HG02759 (cell line): Measurements from ENCODE around the gene TBCB.
"Not testable (repeated sequence)": the region's sequence is repeated elsewhere in the genome, so short reads cannot be mapped to it uniquely, and the experiment has no call there.

Experiments used
- ATAC-seq: cut with Tn5 transposase; IDR thresholded peaks from one replicate; pipeline ENCODE4 v1.9.1; 2021; ENCODE audit warnings: mild to moderate bottlenecking, moderate library complexity; ENCODE audit not compliant: unreplicated experiment

Gene TBCB, protein sequence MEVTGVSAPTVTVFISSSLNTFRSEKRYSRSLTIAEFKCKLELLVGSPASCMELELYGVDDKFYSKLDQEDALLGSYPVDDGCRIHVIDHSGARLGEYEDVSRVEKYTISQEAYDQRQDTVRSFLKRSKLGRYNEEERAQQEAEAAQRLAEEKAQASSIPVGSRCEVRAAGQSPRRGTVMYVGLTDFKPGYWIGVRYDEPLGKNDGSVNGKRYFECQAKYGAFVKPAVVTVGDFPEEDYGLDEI

DNA sequence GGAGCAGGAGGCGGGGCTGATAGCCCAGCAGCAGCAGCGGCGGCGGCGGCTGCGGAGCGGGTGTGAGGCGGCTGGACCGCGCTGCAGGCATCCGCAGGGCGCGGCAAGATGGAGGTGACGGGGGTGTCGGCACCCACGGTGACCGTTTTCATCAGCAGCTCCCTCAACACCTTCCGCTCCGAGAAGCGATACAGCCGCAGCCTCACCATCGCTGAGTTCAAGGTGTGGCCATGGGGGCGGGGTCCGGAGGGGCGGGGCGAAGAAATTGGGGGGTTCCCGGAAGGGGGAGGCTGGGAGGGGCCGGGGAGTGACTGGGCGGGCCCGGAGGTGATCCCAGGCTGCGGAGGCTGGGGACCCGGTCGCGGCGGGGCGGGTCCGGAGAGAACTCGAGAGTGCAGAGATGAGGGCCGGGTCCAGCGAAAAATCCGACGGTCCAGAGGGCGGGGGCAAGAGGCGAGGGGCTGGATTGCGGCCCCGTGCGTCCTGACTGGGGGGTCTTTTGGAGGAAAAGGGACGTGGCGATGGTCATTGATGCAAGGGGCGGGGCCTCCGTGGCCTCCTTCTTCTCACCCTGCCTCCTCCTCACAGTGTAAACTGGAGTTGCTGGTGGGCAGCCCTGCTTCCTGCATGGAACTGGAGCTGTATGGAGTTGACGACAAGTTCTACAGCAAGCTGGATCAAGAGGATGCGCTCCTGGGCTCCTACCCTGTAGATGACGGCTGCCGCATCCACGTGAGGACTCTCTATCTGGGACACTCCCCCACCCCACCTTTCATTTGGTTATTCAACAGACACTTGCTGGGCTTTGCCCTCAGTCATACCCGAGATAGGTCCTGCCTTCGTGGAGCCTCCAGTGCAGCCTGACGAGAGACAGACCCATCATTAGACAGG lies at the start of gene TBCB:
Gene TBCB (plus strand): TSS at position 16 of the 891 bp plus-strand sequence. CDS start 93 bp downstream, at position 109.
- peak; percentile 37 for ATAC-seq

DNA sequence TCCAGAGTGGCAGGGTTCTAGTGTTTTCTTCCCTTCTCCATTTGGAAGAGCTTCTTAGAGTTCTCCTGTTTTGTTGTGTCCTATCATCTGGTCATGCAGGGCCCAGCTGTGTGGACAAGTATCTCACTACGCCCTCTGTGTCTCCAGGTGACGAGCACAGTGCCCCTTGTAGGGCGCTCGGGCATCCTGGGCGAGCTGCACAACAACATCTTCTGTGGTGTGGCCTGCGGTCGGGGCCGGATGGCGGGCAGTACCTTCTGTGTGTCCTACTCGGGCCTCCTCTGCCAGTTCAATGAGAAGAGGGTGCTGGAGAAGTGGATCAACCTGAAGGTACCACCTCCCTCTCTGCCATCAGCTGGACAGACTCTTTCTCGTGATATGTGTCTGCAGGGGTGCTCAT lies 47.6 kb upstream of the TBCB start:
- ATAC-seq: no peak

DNA sequence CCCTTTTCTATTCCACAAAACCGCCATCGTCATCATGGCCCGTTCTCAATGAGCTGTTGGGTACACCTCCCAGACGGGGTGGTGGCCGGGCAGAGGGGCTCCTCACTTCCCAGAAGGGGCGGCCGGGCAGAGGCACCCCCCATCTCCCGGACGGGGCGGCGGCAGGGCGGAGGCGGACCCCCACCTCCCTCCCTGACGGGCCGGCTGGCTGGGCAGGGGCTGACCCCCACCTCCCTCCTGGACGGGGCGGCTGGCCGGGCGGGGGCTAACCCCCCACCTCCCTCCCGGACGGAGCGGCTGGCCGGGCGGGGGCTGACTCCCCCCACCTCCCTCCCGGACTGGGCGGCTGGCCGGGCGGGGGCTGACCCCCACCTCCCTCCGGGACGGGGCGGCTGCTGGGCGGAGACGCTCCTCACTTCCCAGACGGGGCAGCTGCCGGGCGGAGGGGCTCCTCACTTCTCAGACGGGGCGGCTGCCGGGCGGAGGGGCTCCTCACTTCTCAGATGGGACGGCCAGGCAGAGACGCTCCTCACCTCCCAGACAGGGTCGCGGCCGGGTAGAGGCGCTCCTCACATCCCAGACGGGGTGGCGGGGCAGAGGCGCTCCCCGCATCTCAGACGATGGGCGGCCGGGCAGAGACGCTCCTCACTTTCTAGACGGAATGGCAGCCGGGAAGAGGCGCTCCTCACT lies 46.3 kb upstream of the TBCB start:
- ATAC-seq: not testable (repeated sequence)

DNA sequence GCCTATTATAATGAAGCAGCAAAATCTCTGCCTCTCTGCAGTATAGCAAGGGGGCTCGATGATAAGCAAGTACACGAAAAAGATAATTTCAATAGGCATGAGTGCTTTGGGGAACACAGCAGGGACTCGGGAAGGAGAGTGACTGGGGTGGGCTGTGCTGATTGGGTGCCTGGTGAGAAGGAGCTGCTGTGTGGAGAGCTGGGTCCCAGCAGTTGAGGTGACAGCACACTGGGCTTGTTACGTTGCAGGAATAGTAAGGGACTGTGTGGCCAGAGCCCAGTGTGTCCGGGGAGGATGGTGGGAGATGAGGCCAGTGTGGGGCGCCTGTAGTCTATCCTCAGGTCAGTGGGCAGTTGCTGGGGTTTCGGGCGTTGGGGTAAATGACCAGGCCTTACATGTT lies 43.2 kb upstream of the TBCB start:
- ATAC-seq: no peak

DNA sequence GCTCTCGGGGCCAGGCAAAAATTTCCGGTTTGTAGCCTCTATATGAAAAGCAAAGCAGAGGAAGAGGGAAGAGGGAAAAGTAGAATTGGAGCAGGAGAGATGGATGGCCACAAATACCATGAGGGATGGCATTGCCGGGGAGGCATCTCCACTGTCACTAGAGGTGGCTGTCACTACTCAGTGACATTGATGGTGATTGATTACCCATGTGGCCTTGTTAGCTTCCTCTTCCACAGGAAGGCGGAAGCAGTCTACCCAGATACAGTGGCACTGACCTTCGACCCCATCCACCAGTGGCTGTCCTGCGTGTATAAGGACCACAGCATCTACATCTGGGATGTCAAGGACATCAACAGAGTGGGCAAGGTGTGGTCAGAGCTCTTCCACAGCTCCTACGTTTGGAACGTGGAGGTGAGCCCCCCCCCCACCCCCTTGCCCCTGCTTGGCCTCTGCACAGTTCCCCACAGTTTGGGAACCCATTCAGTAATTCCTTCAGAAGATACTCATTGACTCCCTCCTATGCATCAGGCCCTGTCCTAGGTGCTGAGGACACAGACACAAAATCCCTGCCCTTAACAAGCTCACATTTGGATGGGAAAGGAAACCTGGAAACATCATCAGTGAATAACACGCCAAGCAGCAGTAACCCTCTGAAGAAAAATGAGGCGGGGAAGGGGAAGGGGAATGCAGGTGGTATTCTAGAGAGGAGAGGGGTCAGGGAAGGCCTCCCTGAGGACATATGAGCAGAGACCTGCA lies 42.0 kb upstream of the TBCB start:
- ATAC-seq: no peak

DNA sequence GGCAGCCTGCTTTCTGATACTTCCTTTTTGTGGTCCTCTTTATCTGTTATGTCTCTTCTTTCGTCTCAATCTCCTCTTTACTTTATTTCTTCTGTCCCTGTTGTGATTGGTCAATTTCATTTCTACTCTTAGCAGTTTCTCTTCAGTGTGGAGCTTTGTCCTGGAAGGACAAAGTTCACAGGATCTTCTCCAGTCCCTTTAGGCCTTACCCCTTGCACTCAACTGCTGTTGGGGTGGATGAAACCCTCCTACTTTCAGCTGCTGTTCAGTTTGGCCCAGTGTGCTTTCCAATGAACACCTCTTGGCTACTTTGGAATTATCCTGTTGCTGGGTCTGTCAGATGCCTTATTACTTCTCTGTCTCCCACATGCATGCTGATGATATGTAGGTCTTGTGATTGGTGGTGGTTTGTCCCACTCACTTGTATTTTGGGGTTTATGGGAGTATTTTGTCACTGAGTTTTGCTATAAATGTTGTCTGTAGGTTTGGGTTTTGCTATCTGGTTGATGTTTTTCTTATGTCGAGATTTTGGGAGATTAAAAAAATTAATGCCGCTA lies 35.8 kb upstream of the TBCB start:
- no peak for ATAC-seq

DNA sequence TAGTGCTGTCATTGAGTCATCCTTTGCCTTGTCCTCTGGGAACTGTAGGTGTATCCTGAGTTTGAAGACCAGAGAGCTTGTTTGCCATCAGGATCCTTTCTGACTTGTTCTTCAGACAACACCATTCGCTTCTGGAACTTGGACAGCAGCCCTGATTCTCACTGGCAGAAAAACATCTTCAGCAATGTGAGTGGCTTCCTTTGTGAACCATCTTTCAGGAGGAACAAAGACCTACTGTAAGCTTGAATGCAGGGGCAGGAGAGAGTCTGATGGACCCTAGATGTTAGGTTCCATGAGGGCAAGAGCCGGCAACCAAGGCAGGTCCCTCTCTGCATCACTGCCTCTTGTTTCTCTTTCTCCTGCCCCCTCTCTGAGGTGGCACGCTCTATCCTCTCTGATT lies 33.9 kb upstream of the TBCB start:
- ATAC-seq: no peak

DNA sequence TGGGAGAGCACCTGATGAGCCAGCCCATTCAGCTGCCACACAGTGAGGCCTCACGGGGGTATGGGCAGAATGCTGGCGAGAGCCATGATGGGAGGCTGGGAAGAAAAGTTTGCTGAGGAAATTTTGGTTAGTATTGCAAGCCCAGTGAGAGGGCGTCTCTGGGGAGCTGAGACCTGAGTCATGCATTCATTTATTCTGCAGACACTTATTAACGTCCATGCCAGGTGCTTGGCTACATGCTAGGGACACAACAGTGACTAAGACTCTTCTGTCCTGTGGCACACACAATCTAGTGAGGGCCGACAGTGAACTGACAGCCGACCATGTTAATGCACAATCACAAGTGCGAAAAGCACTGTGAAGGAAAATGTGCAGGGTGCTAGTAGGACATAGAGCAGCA lies 33.4 kb upstream of the TBCB start:
- ATAC-seq: no peak

DNA sequence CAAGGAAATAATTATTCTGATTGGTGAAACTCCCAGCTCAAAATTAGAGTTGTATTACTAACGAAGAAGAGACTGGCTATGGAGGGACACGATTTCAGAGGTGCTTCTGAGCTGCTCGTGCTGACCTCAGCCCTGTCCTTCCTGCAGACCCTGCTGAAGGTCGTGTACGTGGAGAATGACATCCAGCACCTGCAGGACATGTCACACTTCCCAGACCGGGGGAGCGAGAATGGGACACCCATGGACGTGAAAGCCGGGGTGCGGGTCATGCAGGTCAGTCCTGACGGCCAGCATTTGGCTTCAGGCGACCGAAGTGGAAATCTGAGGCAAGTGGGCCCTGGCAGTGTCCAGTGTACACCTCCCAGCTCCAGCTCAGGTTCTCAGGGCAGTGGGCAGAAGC lies 32.4 kb upstream of the TBCB start:
- ATAC-seq: no peak

DNA sequence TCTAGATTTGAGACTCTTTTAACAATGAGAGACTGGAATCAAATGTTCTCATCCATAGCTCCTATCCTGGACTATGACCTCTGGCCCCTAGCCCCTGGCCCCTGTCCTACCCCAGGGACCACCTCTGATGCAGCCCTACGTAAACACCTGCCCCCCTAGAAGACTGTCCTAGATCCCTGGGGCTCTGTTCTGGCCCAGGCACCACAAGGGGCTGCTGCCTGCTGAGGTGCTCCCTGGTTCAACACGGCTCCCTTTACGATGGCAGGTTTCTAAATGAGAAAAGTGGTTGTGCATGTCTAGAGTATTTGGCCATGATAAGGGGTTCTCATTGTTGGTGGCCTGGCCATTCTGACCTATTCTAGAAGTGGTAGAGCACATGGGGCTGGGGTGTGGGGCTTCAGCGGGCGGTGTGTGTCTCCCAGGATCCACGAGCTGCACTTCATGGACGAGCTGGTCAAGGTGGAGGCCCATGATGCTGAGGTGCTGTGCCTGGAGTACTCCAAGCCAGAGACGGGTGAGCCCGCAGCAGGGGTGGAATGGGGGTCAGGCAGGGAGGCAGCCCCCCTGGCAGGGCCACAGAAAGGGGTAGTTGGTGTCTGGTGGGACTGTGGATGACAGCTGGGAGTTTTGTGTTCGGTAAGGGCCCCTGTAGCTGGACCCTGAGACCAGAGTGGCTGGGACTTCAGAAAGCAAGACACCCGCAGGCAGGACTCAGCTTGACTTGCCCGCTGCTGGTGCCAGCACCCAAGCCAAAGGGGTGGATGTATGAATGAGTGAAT lies 30.8 kb upstream of the TBCB start:
- no peak for ATAC-seq

DNA sequence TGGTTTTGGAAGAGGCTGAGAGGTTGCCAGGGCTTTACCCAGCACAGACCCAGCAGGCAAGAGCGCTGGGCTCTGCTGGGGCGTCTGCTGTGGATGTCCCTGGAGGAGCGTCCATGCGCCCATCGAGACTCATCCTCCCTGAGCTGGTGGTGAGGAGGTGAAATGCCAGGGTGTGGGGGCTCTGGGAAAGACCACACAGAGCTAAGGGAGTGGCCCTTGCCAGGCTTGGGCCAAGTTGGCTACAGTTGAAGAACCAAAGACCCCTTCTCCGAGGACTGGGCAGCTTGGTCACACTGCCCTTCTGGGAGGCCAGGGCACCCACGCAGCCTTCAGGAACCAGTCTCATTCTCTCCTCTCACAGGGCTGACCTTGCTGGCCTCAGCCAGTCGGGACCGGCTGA lies 28.9 kb upstream of the TBCB start:
- no peak for ATAC-seq

DNA sequence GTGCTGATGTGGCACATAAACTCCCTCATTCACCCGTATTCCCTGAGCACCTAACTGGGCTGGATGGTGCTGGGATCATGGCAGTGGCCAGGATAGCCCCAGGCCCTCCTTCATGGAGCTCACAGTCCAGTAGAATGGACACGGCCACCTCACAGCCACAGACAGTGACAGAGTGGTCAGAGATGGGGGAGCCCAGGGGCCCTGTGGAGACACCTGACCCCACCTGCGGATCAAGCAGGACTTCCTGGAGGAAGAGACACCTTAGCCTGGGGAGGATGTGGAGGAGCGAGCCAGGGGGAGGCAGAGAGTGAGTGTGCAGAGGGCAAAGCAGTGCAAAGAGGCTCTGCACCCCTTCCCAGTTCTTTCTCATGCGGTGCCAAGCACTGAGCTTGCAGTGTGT lies 25.4 kb upstream of the TBCB start:
- no peak for ATAC-seq

DNA sequence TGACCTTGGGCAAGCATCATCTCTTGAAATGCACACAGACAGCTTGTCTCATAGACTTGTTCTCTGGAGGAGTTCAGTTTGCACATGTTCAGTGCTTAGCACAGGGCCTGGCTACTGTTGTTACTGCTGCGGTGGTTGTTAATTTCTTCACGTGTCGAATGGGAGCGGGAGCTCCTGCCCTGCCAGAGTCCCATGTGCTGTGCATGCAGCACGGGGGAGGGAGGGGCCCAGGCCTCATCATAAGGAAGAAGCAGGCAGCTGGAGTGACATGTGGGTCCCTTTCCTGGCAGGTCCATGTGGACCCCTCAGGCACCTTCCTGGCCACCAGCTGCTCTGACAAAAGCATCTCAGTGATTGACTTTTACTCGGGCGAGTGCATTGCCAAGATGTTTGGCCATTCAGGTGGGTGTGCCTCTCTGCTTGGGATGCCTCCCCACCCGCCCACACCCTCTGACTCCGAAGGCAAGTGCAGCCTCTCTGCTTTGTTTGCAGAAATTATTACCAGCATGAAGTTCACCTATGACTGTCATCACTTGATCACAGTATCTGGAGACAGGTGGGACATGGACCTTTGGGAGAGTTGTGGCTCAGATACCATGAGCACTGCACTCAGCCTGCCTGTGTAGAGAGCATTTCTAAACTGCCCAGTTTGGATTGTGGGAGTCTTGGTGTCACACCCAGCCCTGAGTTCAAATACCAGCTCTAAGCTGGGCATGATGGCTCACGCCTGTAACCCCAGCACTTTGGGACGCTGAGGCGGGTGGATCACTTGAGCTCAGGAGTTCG lies 24.2 kb upstream of the TBCB start:
- ATAC-seq: no peak

DNA sequence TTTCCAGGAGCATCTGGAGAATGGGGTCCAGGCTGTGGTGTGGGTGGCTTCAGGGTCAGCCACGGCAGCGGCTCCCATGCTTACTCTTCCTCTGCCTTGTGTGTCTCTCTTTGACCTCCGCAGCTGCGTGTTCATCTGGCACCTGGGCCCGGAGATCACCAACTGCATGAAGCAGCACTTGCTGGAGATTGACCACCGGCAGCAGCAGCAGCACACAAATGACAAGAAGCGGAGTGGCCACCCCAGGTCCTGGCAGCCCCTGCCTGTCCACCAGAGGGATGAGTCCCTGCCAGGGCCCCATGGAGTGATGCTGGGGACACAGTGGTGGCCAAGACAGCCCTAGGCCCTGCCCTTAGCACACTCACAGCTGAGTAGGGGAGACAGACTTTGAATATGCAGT lies 22.7 kb upstream of the TBCB start:
- no peak for ATAC-seq

DNA sequence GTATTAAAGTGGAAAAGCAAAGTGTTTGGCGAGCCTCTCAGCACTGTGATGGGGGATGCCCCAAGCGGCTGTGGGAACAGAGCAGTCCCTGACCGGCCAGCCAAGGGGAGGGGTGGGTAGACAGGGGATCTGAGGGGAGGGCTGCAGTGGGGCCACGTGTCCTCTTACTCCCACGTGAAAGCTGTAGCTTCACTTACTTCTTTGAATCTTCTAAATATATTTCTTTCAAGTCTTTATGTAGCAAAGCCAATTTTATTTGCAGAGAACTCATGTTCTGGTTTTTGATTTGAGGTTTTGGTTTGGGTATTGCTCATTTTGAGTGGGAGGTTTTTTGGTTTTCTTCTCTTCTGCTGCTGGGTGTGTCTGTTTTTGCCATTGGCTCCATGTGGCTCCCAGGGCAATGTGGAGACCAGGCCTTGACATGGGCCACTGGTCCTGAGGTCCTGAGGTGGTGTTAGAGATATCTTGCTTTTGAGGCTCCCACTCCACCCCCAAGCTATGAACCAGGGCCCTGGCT lies 22.1 kb upstream of the TBCB start:
- no peak for ATAC-seq

DNA sequence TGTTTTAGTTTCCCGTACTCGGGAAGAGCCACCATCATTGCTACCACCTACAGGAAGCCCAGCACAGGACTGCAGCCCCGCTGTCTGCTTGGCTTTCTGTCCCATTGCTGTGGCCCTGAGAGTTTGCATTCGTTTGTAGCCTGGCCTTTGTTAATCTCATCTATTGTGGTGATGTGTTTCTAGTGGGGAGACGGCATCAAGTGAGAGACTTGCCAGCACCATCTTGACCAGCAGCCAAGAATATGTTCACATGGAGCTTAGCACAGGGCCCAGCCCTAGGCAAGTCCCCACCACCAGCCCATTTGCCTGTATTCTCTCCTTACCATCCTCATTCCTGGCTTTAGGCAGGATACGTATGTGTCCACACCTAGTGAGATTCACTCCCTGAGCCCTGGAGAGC lies 21.6 kb upstream of the TBCB start:
- no peak for ATAC-seq

DNA sequence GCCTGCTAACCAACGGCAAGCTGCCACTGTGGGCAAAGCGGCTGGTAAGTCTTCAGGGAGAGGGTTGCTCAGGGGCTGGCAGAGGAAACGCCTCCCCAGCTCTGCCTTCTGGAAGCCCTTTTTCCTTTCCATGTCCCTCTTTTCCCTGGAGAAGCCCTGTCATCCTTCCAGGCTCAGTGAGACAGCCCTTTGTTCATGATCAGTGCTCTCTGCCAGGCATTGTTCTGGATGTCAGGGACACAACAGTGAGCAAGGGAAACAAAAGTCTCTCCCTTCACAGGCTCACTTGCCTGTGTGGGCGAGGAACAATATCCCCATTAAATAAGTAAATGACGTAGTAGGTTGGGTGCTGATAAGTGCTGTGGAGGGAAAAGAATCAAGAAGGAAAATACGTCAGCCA lies 18.2 kb upstream of the TBCB start:
- no peak for ATAC-seq

DNA sequence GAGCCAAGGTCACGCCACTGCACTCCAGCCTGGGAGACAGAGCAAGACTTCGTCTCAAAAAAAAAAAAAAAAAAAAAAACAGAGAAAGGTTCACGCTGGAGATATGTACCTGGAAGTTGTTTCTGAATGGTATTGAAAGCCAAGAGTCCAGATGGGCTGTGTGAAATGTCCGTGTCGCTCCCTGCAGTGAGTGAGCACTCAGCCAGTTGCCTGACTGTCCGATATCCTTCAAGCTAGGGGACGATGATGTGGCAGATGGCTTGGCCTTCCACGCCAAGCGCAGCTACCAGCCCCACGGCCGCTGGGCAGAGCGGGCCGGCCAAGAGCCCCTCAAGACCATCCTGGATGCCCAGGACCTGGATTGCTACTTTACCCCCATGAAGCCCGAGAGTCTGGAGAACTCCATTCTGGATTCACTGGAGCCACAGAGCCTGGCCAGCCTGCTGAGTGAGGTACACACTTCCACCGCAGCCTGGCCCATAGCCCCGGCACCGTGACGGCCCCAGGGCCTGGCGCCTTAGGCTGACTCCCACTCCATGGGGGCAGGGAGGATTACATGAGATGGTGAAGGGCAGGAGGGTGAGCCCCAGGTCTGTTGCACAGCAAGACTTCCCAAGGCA lies 16.0 kb upstream of the TBCB start:
- no peak for ATAC-seq

DNA sequence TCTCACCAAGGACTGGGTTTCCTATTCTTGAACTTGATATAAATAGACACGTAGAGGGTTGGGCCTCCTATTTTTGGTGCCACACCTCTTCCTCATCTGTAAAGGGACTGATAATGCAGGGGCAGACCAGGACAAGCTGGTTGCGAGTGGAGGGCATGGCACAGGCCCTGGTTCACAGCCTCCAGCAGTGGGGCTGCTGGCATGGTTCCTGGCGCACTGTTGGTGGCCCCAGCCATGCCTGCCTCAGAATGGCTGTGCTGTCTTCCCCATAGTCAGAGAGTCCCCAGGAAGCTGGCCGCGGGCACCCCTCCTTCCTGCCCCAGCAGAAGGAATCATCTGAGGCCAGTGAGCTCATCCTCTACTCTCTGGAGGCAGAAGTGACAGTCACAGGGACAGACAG lies 14.8 kb upstream of the TBCB start:
- no peak for ATAC-seq
